ENCODE measurements around the gene ZNF69. TPM values are rescaled to one million over a fixed set of nuclear protein-coding genes. Genes with fewer than 3 reads are reported as not detected.
"Not testable (repeated sequence)": the region's sequence is repeated elsewhere in the genome, so short reads cannot be mapped to it uniquely, and the experiment has no call there.

Gene ZNF69
- total RNA-seq, result 12.3 TPM

- Histone ChIP-seq H3K9me3 (no peaks in the 10 kb centered on the region), H3K4me3 (peak within 1 kb of the TSS; percentile 65 to 76), H3K36me3 (no peaks in the 10 kb centered on the region), H3K27ac (peak within 1 kb of the TSS; percentile 87), H3K4me1 (peaks cover 21% of the 10 kb centered on the region), H3K27me3 (no peaks in the 10 kb centered on the region)
- TF ChIP-seq POLR2A (IDR thresholded peaks at IDR 0.05) (no peak), POLR2AphosphoS5 (IDR thresholded peaks at IDR 0.05; ENCODE audit: insufficient read depth in 1 of 2, low read depth in 1 of 2) (peak; percentile 24 to 77)
- DNase-seq (ENCODE audit: extremely low spot score in 2 of 2), result no peak
- intact Hi-C loops (cut with DNase I), result no loop called here
Measured at GRCh38 chr19:11887611-11888531, at the start of gene ZNF69. Gene ZNF69 (plus strand): TSS chr19:11887782. CDS start chr19:11887924, 142 bp downstream.

- Histone ChIP-seq H3K4me3 (no peak overlapping the region), H3K36me3 (no peaks in the 10 kb centered on the region), H3K9me3 (no peaks in the 10 kb centered on the region), H3K27me3 (no peaks in the 10 kb centered on the region), H3K4me1 (peaks cover 5% of the 10 kb centered on the region), H3K27ac (no peak overlapping the region)
- DNase-seq (ENCODE audit: extremely low spot score in 2 of 2), result no peak
- no peak for TF ChIP-seq POLR2AphosphoS5 (IDR thresholded peaks at IDR 0.05; ENCODE audit: insufficient read depth in 1 of 2, low read depth in 1 of 2)
- TF ChIP-seq POLR2A (IDR thresholded peaks at IDR 0.05), result no peak
- TF ChIP-seq CTCF (IDR thresholded peaks at IDR 0.05), result no peak
- intact Hi-C loops (cut with DNase I), result no loop called here
Measured at GRCh38 chr19:11843722-11844121, 43.9 kb upstream of the ZNF69 start.

GRCh38 chr19:11847615-11848014 is 40.0 kb upstream of the ZNF69 start:
- H3K4me3 ChIP-seq; intact Hi-C loops (cut with DNase I); DNase-seq (ENCODE audit: extremely low spot score in 2 of 2); H3K27ac ChIP-seq; H3K36me3 ChIP-seq; H3K27me3 ChIP-seq; H3K9me3 ChIP-seq: not testable (repeated sequence)
- H3K4me1 ChIP-seq, result peaks cover 19% of the 10 kb centered on the region

DNA sequence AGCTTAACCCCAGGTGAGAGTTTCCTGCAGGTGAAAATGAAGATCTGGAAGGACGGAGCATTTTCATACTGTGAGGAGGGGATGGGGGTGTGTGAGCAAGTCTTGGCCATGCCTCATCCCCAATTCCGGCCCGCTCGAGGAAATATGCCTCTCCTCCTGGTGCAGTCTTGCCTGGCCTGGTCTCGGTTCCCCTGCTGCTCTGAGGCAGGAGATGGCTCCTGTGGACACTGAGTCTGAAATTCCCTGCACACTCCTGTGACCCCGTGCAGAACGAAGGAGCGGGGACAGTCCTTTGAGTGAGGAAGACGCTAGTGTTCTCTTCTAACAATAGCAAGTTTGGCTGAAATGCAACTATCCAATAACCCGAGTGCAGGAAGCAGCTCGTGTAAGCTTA is 39.4 kb upstream of the ZNF69 start:
- H3K27ac ChIP-seq, result no peak overlapping the region

DNA sequence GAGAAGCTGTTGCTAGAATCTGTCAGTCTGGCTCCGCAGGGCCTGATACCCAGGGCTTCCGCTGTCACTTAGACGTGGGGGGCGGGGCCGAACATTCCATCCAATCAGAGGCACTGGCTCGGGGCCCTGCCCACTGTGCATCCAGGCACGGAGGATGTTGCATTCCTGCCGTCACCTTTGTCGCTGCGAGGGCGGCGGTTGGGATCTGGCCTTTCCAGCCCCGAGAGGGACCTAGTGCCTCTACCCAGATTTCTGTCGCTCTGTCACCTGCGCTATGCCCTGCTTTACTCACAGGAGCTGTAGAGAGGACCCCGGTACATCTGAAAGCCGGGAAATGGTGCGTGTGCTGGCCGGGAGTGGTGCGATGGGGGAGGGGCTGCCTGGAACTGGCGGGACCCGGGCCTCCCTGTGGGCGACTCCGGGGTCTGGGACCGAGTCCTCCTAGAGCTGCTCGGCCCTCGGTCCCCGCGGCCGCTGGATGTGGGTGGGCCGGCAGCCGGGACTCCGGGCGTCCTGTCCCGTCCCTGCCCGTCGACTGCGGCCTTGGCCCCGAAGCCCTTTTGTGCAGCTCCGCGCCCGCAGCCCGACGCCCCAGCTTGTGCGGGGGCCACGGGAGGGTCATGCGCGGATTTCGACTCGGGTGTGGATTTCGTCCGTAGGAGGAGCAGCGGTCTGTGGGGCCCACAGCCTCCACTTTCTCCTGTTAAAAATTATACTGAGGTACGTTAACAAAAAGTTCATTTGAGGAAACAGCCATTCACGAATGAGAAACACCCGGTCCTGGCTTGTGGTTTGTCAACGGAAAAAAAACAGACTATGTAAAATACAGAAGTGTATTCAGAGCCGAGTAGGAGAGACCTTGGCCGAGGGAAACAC is 38.8 kb upstream of the ZNF69 start, which contains the start of gene ZNF439:
Gene ZNF439, plus strand, starts transcription at position 133 of the 876 bp plus-strand sequence. Its CDS starts 142 bp downstream, at position 275.
- no peaks in the 10 kb centered on the region for H3K9me3 ChIP-seq
- no peaks in the 10 kb centered on the region for H3K27me3 ChIP-seq
- TF ChIP-seq POLR2AphosphoS5 (IDR thresholded peaks at IDR 0.05; ENCODE audit: insufficient read depth in 1 of 2, low read depth in 1 of 2) (peak; percentile 62 to 73), CTCF (IDR thresholded peaks at IDR 0.05) (no peak)
- no peak for DNase-seq (ENCODE audit: extremely low spot score in 2 of 2)
- intact Hi-C loops (cut with DNase I), result no loop called here
- peaks cover 19% of the 10 kb centered on the region for H3K4me1 ChIP-seq
- H3K36me3 ChIP-seq, result no peaks in the 10 kb centered on the region
- H3K27ac ChIP-seq, result no peak within 1 kb of the TSS
- H3K4me3 ChIP-seq, result peak within 1 kb of the TSS; percentile 55 to 76

More for the DNA sequence above, 39.4 kb upstream of the ZNF69 start:
- no peaks in the 10 kb centered on the region for H3K27me3 ChIP-seq
- H3K9me3 ChIP-seq, result no peaks in the 10 kb centered on the region
- peak overlapping the region; percentile 55 to 76 for H3K4me3 ChIP-seq
- peaks cover 19% of the 10 kb centered on the region for H3K4me1 ChIP-seq
- H3K36me3 ChIP-seq, result no peaks in the 10 kb centered on the region
- intact Hi-C loops (cut with DNase I), result no loop called here
- DNase-seq (ENCODE audit: extremely low spot score in 2 of 2), result no peak
- no peak for TF ChIP-seq POLR2AphosphoS5 (IDR thresholded peaks at IDR 0.05; ENCODE audit: insufficient read depth in 1 of 2, low read depth in 1 of 2)
- TF ChIP-seq POLR2A (IDR thresholded peaks at IDR 0.05), result no peak
- TF ChIP-seq CTCF (IDR thresholded peaks at IDR 0.05), result no peak

- H3K27ac ChIP-seq; H3K36me3 ChIP-seq; H3K27me3 ChIP-seq; DNase-seq (ENCODE audit: extremely low spot score in 2 of 2); H3K4me3 ChIP-seq; H3K9me3 ChIP-seq; intact Hi-C loops (cut with DNase I): not testable (repeated sequence)
- H3K4me1 ChIP-seq, result peaks cover 19% of the 10 kb centered on the region
Measured at GRCh38 chr19:11850289-11850688, 37.3 kb upstream of the ZNF69 start.
